Measurements from ENCODE around the gene ISG15. TPM values are rescaled to one million over a fixed set of nuclear protein-coding genes. Genes with fewer than 3 reads are reported as not detected.
"Not testable (repeated sequence)": the region's sequence is repeated elsewhere in the genome, so short reads cannot be mapped to it uniquely, and the experiment has no call there.

The ISG15 gene
- total RNA-seq, 1 donor from 2014 or later: 19.2 TPM

DNA sequence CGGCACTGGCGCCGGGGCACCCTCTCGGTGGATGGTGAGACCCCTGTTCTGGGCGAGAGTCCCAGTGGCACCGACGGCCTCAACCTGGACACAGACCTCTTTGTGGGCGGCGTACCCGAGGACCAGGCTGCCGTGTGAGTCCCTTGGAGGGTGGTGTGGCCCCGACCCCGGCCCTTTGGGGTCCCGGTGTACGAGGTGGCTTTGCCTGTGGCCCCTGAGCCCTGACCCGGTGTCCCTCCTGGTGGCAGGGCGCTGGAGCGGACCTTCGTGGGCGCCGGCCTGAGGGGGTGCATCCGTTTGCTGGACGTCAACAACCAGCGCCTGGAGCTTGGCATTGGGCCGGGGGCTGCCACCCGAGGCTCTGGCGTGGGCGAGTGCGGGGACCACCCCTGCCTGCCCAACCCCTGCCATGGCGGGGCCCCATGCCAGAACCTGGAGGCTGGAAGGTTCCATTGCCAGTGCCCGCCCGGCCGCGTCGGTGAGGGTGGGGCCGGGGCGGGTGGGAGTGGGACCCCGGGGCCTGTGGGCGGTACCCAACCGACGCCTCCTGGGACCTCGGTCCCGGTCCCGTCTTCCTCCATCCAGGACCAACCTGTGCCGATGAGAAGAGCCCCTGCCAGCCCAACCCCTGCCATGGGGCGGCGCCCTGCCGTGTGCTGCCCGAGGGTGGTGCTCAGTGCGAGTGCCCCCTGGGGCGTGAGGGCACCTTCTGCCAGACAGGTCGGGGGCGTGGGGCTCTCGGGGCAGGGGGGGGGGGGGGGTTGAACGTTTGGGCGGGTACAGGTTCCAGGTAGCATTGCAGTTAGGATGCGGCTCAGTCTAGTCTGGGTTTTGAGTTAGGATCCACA lies 36.2 kb downstream of the ISG15 start:
- DNase-seq (ENCODE audit: missing footprints) (no peak), ATAC-seq (no peak)
- intact Hi-C loops (cut with DNase I): no loop called here

DNA sequence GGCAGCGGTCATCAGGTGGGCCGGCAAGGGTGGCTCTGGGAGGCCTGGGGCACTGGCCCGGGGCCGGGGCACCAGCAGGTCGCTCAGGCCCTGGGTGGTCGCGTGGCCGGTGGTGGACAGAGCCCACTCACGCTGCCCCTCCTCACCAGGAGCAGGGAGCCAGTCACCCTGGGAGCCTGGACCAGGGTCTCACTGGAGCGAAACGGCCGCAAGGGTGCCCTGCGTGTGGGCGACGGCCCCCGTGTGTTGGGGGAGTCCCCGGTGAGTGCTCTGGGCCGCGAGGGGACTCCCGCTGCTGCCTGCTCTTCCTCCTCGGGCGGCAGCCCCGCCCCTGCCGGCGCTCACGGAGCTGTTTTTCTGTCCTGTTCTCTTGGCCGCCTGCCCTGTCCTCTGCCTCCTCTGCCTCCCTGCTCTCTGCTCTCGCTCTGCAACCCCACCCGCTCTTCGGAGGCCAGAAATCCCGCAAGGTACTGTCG lies 37.3 kb downstream of the ISG15 start:
- ATAC-seq (peak; percentile 49), DNase-seq (ENCODE audit: missing footprints) (no peak)
- intact Hi-C loops (cut with DNase I): no loop called here

DNA sequence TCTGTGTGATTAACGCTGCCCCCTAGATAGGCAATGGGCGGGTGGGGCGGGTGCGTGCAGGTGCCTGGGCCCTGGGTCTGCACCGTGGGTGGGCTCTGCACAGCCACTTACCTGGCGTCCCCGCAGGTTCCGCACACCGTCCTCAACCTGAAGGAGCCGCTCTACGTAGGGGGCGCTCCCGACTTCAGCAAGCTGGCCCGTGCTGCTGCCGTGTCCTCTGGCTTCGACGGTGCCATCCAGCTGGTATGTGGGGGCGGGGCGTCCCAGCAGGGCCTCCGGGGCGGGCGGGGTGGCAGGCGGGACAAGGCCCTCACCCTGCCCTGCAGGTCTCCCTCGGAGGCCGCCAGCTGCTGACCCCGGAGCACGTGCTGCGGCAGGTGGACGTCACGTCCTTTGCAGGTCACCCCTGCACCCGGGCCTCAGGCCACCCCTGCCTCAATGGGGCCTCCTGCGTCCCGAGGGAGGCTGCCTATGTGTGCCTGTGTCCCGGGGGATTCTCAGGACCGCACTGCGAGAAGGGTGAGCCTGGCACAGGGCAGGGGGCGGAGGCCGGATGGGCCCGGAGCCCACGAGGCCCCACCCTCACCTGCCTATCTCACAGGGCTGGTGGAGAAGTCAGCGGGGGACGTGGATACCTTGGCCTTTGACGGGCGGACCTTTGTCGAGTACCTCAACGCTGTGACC lies 38.0 kb downstream of the ISG15 start:
- ATAC-seq (no peak), DNase-seq (ENCODE audit: missing footprints) (no peak)
- intact Hi-C loops (cut with DNase I): no loop called here

DNA sequence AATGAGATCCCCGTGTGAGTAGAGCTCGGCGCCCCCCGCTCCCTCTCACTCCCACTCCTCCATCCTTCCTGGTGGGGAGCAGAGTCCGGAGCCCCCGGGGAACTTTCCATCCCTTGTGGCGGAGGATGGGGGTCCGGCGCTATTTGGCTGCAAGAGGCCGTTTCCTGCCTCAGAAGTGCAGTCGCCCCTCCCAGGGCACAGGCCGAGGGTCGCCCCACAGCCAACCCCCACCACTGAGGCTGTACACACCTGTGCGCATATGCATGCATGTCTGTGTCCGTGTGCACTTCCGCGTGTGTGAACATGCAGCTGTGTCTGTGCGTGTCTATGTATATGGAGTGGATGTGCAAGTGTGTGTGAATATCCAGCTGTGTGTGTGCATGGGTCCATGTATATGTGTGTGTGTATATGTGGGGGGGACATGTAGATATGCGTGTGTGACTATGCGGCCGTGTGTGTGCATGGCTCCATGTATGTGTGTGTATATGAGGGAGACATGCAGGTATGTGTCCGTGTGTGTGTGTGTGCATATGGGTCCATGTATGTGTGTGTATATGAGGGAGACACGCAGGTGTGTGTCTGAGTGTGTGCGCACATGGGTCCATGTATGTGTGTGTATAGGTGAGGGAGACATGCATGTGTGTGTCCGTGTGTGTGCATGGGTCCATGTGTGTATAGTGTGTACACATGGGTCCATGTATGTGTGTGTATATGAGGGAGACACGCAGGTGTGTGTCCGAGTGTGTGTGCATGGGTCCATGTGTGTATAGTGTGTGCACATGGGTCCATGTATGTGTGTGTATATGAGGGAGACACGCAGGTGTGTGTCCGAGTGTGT lies 38.9 kb downstream of the ISG15 start:
- no peak for ATAC-seq
- intact Hi-C loops (cut with DNase I): no loop called here
- DNase-seq (ENCODE audit: missing footprints): no peak

DNA sequence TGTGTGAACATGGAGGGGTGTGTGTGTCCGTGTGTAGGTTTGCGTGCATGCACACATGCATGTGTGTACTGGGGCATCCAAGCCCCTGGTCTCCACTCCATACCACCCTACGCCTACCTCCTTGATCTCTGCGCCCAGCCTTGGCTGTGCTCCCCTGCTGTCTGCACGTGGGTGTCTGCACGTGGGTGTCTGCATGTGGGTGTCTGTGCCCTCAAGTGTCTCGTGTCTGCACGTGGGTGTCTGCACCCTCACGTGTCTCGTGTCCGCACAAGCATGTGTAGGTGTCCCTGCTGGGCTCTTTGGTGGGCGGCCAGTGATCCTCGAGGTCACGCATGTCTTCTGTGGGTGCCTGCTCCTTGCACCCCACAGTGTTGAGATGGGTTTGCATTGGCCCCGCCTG lies 39.7 kb downstream of the ISG15 start:
- intact Hi-C loops (cut with DNase I): no loop called here
- ATAC-seq: no peak

DNA sequence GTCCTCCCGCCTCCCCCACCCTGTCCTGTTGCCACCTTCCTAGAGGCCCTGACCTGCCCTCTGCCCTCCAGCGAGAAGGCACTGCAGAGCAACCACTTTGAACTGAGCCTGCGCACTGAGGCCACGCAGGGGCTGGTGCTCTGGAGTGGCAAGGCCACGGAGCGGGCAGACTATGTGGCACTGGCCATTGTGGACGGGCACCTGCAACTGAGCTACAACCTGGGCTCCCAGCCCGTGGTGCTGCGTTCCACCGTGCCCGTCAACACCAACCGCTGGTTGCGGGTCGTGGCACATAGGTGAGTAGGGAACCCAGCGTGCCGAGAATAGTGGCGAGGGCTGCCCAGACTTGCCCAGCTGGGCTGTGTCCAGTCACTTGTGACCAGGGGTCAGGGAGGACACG lies 40.4 kb downstream of the ISG15 start:
- no peak for DNase-seq (ENCODE audit: missing footprints)
- ATAC-seq: no peak
- intact Hi-C loops (cut with DNase I): no loop called here

More for the DNA sequence above, 39.7 kb downstream of the ISG15 start:
- no peak for DNase-seq (ENCODE audit: missing footprints)

DNA sequence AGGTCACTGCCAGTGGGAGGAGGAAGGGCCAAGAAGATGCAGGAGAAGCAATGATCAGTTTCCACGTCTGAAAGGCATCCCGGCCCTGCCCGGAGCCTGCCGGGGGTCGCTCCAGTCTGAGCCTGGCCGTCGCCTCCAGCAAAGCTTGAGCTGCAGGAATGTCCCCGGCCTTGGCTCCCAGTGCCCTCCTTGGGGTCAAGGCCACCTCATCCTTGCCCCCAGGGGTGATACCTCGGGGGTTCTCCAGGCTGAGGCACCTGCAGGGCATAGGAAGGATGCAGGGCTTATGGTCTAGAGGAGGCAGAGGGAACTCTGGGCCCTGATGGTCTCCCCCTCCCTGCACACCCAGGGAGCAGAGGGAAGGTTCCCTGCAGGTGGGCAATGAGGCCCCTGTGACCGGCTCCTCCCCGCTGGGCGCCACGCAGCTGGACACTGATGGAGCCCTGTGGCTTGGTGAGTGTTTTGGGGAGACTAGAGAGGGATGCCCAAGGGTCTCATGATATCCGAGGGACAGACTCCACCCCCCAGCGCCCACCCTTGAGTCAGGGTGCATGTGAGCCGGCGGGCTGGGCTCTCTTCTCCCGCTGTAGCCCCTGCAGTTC lies 40.9 kb downstream of the ISG15 start:
- ATAC-seq (no peak), DNase-seq (ENCODE audit: missing footprints) (no peak)
- intact Hi-C loops (cut with DNase I): no loop called here

DNA sequence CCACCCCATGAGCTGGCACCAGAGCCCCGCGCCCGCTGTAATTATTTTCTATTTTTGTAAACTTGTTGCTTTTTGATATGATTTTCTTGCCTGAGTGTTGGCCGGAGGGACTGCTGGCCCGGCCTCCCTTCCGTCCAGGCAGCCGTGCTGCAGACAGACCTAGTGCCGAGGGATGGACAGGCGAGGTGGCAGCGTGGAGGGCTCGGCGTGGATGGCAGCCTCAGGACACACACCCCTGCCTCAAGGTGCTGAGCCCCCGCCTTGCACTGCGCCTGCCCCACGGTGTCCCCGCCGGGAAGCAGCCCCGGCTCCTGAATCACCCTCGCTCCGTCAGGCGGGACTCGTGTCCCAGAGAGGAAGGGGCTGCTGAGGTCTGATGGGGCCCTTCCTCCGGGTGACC lies 41.7 kb downstream of the ISG15 start:
- DNase-seq (ENCODE audit: missing footprints) (no peak), ATAC-seq (no peak)
- intact Hi-C loops (cut with DNase I): no loop called here

DNA sequence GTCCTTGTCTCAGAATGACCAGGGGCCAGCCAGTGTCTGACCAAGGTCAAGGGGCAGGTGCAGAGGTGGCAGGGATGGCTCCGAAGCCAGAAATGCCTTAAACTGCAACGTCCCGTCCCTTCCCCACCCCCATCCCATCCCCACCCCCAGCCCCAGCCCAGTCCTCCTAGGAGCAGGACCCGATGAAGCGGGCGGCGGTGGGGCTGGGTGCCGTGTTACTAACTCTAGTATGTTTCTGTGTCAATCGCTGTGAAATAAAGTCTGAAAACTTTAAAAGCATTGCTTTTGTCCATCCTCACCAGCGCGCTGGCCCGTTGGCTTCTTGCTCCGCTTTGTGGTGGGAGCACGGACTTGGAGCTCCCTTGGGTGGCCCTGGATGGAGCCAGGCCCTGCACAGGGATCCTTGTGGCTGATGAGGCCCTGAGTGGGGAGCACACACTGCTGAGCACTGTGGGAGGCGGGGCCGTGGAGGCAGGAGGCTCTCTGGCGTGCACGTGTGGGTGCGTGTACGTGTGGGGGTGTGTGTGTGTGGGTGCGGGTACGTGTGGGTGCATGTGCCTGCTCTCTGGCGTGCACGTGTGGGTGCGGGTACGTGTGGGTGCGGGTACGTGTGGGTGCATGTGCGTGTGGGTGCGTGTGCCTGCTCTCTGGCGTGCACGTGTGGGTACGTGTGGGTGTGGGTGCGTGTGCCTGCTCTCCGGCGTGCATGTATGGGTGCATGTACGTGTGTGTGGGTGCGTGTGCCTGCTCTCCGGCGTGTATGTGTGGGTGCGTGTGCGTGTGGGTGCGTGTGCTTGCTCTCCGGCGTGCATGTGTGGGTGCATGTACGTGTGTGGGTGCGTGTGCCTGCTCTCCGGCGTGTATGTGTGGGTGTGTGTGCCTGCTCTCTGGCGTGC lies 42.8 kb downstream of the ISG15 start:
- no peak for DNase-seq (ENCODE audit: missing footprints)
- ATAC-seq: no peak
- intact Hi-C loops (cut with DNase I): no loop called here

DNA sequence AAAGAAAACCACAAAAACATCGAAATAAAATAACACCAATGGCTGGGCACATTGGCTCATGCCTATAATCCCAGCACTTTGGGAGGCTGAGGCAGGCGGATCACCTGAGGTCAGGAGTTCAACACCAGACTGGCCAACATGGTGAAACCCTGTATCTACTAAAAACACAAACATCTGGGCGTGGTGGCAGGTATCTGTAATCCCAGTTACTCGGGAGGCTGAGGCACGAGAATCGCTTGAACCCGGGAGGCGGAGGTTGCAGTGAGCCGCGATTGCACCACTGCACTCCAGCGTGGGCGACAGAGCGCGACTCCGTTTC lies 44.4 kb downstream of the ISG15 start:
- ATAC-seq; intact Hi-C loops (cut with DNase I); DNase-seq (ENCODE audit: missing footprints): not testable (repeated sequence)

DNA sequence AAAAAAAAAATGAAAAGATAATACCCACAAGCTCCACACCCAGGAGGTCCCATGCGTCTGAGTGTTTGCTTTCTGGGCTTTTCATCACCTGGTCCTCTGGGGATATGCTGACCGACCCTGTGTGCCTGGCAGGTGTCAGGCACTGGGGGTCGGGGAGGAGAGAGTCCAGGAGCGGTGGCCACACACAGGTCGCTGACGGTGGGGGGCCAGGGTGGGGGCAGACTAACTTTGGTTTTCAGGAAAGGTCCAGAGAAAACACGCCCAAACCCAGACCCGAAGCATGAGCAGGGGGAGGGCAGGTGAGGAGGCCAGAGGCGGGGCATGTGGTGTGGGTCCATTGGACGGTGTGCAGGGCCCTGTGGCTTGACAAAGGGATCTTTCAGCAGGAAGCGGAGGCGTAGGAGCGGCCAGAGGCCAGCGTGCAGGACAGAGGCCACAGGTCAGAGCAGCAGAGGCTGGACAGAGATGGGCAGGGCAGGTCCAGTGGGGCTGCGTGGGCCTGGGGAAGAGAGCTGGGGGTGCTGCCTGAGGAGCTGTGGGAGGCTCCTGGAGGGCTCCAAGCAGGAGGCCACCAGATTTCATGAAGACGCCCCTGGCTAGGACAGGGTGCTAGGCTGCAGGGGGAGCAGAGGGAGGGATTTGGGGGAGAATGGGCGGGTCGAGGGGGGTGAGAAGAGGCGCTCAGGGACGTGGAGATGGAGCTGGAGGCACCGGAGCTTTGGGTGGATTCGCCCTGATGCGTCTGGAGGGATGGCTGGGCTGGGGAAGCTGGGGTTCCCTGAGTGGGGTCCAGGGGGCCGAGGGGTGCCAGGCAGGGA lies 45.0 kb downstream of the ISG15 start:
- DNase-seq (ENCODE audit: missing footprints) (no peak), ATAC-seq (no peak)
- intact Hi-C loops (cut with DNase I): no loop called here

DNA sequence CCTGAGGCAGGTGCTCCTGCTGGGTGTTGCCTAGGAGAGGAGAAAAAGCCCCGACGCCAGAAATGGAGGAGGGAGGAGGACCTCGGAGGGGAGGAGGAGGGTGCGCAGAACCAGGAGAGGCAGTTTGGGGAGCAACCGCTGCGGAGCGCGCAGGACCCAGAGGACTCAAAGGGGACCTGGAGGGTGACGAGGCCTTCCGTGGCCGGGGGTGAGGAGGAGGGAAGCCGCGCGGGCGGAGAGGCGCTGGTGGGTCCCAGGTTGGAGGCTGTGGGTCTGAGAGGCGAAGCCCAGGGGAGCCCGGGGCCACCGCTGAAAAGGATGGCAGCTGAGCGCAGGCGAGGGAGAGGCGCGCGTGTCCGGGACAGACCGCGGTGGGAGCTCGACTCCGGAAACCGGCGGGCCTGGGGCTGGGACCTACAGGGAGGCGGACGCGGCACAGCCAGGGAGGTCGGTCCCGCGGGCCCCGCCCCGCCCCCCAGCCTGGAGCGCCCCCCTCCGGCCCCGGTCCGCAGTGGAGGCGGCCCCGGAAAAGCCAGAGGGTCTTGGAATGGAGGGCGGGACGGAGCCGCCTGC lies 45.7 kb downstream of the ISG15 start:
- DNase-seq (ENCODE audit: missing footprints) (no peak), ATAC-seq (peak; percentile 10)
- intact Hi-C loops (cut with DNase I): no loop called here

DNA sequence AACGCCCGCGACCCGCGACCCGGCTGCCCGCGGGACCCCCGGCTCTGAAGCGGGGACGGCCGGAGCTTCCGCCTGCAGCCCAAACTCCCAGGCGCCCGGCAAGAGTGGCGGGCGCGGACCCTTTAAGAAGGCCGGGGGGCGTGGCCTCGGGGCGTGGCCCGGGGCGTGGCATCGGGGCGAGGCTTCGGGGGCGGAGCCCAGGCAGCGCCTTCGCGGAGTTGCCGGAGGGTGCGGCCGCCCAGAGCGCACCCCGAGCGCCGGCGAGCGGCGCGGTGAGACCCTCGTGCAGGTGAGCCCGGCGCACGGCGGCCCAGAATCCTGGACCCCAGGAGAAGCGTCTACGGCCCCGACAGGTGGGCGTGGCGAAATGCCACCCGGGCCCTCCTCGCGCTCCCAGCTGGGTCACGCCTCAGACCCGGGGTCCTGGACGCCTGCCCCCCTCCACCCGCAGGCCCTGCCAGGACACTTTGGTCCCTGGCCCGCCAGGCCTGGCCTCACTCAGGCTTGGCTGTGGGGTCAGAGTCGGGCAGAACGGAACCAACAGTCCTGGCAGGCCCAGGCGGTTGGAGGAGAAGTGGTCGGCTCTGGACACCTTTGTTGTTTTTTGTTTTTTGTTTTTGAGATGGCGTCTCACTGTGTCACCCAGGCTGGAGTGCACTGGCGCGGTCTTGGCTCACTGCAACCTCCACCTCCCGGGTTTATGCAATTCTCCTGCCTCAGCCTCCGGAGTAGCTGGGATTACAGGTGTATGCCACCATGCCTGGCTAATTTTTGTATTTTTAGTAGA lies 46.4 kb downstream of the ISG15 start:
- intact Hi-C loops (cut with DNase I): loop anchor here (5.0 kb wide), 1 partner anchor 32 kb away; no protein-coding TSS in a partner anchor

DNA sequence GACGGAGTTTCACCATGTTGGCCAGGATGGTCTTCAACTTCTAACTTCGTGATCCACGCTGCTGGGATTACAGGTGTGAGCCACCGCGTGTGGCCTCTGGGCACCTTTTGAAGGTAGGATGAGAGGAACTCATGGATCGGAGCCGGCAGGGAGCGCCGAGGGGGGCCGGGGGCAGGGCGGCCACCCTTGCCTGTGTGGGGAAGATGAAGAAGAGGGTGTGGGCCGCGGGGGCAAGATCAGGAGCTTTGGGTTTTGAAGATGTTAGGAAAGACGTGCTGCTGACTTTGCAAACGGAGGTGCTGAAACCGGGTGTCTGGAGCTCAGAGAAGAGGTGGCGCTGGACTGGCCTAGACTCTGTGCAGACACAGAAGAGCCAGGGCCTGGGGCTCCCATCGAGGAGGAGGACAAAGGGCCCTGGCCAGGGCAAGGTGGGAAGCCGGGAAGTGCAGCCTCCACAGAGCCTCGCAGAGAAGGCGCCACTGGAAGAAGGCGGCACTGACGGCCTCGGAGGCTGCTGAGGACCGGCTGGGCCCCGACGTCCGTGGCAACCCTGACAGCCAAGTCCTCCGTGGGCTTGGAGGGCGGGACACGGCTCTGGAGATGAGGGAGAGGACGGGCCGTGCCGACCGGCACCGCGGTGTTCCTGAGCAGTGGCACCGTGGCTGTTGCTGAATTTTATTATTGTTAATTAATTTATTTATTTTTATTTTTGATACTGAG lies 47.1 kb downstream of the ISG15 start:
- ATAC-seq (no peak), DNase-seq (ENCODE audit: missing footprints) (no peak)
- intact Hi-C loops (cut with DNase I): loop anchor here (5.0 kb wide), 1 partner anchor 33 kb away; no protein-coding TSS in a partner anchor

More for the DNA sequence above, 46.4 kb downstream of the ISG15 start:
- DNase-seq (ENCODE audit: missing footprints): peak; percentile 93
- ATAC-seq: peak; percentile 92

DNA sequence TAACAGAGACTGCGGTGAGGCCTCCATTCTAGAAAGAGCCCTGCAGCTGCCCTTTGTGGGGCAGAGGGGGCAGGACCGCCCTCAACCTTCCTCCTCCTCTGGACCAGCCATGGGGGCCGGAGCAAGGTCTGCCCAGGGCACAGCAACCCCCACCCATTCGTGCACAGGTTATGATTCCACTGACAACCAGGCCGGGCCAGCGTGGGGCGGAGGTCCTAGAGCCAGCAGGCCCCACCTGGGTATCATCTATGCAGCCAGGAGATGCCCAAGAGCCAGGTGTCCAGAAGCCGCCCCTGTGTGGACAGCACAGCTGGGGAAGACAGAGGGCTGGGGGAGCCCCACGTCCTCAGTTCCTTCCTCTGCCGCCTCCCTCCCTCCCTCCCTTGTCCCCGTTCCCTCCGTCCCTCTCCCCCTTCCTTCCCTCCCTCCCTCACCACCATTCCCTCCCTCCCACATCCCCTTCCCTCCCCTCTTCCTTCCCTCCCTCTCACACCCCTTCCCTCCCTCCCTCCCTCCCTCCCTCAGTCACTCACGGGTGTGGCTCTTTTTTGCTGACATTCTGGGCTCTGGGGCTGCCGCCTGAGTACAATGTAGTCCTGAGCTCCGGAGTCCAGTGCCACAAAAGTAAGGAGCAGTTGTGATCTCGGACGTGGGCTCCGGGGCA lies 48.5 kb downstream of the ISG15 start:
- intact Hi-C loops (cut with DNase I): loop anchor here (5.0 kb wide), 1 partner anchor 35 kb away; no protein-coding TSS in a partner anchor

More for the DNA sequence above, 48.5 kb downstream of the ISG15 start:
- DNase-seq (ENCODE audit: missing footprints) (no peak), ATAC-seq (no peak)
